ENCODE data around the gene TXNRD2.
"Not testable (repeated sequence)": the region's sequence is repeated elsewhere in the genome, so short reads cannot be mapped to it uniquely, and the experiment has no call there.

TXNRD2 gene

GRCh38 chr22:19919701-19920363 lies 21.8 kb downstream of the TXNRD2 start:
- DNase-seq = no peak

- DNase-seq = no peak
Observed at GRCh38 chr22:19918332-19919106, 23.1 kb downstream of the TXNRD2 start.

- no peak for DNase-seq
Observed at GRCh38 chr22:19917389-19918138, 24.1 kb downstream of the TXNRD2 start.

GRCh38 chr22:19916941-19917340 lies 24.7 kb downstream of the TXNRD2 start:
- no peak for DNase-seq

- DNase-seq = no peak
Observed at GRCh38 chr22:19916006-19916405, 25.6 kb downstream of the TXNRD2 start.

- no peak for DNase-seq
Observed at GRCh38 chr22:19915287-19915954, 26.2 kb downstream of the TXNRD2 start.

GRCh38 chr22:19914201-19914943 lies 27.2 kb downstream of the TXNRD2 start:
- DNase-seq = no peak

- DNase-seq = no peak
Observed at GRCh38 chr22:19913337-19913936, 28.2 kb downstream of the TXNRD2 start.

GRCh38 chr22:19912271-19912999 lies 29.2 kb downstream of the TXNRD2 start:
- no peak for DNase-seq

GRCh38 chr22:19911540-19912270 lies 29.9 kb downstream of the TXNRD2 start:
- DNase-seq = no peak

- DNase-seq = no peak
Observed at GRCh38 chr22:19910180-19910744, 31.4 kb downstream of the TXNRD2 start.

GRCh38 chr22:19909350-19910179 lies 32.1 kb downstream of the TXNRD2 start:
- DNase-seq = peak; percentile 38 to 78 (median 54)

- DNase-seq = not testable (repeated sequence)
Observed at GRCh38 chr22:19907902-19908301, 33.7 kb downstream of the TXNRD2 start.

GRCh38 chr22:19906864-19907263 lies 34.8 kb downstream of the TXNRD2 start:
- DNase-seq = not testable (repeated sequence)

- no peak for DNase-seq
Observed at GRCh38 chr22:19905347-19906276, 36.0 kb downstream of the TXNRD2 start.

- DNase-seq = no peak
Observed at GRCh38 chr22:19904935-19905334, 36.7 kb downstream of the TXNRD2 start.

GRCh38 chr22:19904174-19904856 lies 37.3 kb downstream of the TXNRD2 start:
- DNase-seq = no peak
